ENCODE data around the gene KRT73.

The KRT73 gene

DNA sequence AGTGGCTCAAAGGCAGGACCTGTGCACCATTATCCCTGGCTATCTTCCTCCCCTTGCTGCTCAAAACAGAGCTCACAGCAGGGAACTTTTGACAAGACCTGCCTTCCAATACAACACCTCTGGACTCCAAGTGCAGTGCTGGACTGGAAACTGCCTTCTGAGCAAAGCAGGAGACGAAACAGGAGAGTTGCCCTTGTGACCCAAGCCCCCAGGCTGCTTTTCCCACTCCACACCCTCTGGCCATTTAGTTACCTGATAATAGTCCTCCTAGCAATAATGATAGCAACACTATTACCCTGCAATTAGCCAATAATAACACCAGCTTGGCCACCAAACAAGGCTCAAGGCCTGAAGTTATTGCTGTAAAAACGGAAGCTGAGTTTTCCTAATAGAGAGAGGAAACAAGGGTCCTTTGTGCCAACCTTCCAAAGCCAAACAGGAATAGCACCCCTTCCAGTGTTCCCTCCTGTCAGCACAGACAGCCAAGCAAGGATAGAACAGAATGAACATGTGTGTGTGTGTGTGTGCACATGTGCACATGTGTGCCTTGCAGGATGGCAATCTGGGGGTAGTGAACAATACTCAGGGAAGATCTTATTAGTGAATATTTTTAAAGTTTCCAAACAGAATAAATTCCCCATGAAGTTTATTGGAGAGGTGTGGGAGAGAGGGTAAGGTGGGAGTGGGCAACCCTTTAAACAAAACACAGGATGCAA is 9.2 kb upstream of the KRT73 start:
- in situ Hi-C loops (cut with MboI; ENCODE audit: low sequenced_read_pairs) = no loop called here

DNA sequence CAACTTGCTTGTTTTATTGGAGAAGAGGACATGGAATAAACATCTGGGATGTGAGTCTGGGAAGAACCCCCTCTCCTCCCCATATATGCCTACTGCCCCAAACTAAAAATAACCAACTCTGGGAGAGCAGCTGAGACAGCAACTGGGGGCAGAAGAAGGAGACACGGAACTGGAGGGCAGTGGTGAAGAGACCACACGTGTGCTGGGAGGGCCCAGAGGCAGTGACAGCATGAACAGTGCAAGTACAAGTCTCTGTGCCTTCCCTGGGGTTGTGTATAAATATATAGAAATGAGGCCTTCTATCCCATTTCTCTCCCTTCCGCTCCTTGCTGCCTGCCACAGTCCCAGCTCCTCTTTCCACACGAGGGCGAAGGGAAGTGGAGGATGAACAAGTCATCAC is 4.0 kb upstream of the KRT73 start:
- in situ Hi-C loops (cut with MboI; ENCODE audit: low sequenced_read_pairs) = no loop called here

DNA sequence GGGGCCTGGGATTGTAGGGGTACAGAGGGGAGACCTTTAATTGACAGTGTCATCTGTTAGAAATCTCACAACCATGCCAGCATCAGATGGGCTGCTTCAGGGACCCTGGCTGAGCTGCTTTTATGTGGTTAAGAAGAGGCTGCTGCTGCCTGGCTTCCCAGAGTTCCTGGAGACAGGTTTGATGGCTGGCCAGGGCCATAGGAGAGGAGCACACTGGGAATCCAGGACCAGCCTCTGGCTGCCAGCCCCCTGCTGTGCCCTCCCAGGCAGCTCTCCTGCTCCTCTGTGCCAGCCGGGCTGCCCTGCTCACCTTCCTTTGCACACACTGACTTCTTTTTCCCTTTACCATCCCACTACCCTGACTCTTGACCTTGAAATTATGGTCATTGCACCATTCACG is 507 bp upstream of the KRT73 start:
- in situ Hi-C loops (cut with MboI; ENCODE audit: low sequenced_read_pairs) = no loop called here

DNA sequence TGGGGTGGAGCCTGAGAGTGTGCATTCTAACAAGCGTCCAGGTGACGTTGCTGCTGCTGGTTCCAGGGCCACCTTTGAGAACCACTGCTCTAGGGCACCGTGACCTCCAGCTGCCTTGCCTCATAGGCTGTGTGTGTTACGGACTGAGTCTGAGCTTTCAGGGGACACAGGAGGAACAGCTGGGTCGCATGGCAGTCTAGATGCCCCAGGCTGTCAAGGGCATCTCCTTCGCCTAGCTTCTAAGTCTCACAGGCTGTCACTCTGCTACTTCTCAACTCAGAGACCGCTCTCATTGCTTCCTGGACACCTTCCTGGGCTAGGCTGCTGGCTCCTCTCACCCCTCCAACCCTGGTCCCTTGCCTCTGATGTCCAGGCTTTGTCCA is 965 bp downstream of the KRT73 start:
- in situ Hi-C loops (cut with MboI; ENCODE audit: low sequenced_read_pairs) = no loop called here

DNA sequence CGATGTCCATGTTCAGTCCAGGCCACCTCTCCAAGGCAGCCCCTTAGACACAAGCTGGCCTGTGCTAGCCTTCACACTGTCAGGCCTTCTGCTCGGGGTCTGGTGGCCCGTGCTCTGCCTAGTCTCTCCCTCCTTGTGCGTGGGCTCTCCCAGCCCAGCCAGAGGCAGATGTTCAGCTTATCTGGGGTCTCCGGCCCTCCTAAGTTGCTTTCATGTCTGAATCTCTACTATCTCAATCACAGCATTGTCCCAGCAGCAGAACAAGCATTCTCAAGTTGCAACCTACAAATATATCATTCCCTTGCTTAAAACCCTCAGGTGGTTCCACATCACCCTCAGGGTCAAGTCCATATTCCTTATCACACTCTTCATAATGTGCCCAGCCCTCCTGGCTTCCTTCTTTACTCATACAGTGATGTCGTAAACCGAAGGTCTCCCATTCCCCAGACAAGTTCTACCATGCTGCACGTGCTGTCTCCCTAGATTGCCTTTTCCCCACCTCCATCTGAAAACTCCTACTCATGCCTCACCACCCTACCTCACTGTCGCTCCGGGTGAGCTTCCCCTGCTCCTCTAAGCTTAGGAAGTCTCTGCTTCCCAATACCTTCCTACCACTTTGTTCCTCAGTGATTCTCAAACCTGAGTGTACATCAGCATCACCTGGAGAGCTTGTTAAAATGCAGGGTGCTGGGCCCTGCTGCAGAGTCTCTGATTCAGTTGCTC is 1.5 kb downstream of the KRT73 start:
- in situ Hi-C loops (cut with MboI; ENCODE audit: low sequenced_read_pairs) = no loop called here

DNA sequence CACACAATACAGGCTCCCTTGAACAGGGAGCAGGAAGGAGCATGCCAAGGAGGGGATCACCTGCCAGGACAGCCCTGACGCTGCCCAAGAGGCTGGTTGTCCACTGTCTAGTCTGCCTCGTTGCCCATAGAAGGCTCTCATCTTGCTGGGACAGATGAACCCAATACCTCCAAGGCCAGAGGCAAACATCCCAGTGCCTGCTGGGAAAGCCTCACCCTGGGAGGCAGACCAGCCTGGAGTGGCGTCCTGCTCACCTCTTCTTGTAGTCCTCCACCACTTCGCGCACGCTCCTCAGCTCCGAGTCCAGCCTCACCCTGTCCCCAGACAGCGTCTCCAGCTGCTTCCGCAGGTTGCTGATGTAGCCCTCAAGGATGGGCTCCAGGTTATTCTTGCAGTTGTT is 2.4 kb downstream of the KRT73 start:
- in situ Hi-C loops (cut with MboI; ENCODE audit: low sequenced_read_pairs) = no loop called here

DNA sequence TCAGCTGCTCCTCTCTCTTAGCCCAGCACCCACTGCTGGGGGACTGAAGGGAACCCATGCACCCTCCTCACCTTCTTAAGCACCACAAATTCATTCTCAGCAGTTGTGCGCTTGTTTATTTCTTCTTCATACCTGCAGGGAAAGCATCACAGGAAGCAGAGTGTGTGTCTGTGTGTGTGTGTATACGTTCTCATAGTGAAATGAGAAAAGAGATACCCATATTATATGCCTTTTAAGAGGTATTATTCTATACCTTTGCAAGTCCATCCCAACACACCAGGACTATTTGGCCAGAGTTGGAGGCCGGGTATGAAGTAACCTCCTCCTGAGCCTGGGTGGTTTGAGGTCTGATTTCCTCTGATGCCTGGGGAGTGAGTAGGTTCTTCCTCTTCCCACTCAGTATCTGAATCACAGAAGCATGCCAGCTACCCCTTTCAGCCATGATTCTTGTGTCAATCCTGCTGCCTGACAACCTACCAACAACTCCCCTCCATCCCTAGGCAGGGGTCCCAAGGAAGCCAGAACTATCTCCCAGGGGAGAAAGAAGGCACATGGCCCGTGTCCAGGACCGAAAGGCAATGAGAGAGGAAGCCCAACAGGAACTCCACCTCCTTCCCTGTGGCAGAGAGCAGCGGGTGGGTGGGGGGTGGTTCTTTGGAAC is 3.0 kb downstream of the KRT73 start:
- in situ Hi-C loops (cut with MboI; ENCODE audit: low sequenced_read_pairs) = no loop called here

DNA sequence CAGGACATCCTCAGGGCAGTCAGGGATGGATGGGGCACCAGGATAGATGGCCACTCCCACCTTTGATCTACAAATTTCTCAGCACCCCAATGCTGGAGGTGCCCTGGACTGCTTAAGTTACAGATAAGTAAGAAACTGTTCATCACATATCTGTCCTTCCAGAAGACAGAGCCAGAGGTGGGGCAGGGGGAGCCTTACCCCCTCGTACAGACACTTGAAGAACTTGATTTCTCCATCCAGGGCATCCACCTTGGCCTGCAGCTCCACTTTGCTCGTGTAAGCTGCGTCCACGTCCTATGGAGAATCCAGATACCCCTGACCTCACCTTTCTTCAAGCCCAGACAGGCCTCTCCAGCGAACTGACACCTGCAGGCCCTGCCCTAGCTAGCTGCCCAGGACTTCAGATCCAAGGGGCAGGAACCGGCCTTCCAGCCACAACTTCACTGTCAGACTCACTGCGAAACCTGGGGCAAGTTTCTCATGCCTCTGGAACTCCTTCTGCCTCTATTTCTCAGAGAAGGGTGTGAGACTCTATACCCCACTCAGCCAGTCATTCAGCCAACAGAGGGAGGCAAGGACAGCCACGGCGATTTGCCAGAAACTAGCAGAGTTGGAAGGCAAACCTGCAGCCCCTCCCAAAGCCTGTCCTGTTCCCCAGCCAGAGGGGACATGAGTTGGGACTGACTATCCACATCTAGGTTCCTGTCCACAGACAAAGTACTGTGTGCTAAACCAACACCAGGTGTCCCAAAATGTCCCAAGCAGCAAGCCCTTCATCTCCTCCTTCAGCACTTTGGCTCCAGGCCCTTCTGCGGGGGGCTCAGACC is 3.8 kb downstream of the KRT73 start:
- in situ Hi-C loops (cut with MboI; ENCODE audit: low sequenced_read_pairs) = no loop called here

DNA sequence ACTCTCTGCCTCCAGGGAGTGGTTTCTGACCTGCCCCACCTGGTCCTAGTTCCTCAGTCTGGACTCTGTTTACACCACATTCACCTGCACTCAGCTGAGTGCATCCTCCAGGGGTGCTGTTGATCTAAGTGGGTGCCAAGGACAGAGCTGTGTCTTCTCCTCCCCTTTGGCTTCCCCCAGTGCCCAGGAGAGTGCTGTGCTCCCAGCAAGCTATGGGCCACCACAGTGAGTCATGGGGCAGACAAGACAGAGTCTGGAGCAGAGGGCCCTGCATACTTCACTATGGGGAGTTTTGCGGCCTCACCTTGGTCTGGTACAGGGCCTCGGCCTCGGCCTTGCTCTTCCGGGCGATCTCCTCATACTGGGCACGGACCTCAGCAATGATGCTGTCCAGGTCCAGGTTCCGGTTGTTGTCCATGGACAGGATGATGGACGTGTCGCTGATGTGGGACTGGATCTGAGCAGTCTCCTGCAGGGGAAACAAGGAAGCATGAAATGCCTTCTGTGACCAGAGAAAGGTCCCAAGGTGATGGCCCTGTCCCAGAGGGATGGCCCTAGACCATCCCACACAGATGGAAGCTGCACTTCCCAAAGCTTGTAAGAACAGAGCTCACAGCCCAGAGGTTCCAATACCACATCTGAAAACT is 4.9 kb downstream of the KRT73 start:
- in situ Hi-C loops (cut with MboI; ENCODE audit: low sequenced_read_pairs) = no loop called here

DNA sequence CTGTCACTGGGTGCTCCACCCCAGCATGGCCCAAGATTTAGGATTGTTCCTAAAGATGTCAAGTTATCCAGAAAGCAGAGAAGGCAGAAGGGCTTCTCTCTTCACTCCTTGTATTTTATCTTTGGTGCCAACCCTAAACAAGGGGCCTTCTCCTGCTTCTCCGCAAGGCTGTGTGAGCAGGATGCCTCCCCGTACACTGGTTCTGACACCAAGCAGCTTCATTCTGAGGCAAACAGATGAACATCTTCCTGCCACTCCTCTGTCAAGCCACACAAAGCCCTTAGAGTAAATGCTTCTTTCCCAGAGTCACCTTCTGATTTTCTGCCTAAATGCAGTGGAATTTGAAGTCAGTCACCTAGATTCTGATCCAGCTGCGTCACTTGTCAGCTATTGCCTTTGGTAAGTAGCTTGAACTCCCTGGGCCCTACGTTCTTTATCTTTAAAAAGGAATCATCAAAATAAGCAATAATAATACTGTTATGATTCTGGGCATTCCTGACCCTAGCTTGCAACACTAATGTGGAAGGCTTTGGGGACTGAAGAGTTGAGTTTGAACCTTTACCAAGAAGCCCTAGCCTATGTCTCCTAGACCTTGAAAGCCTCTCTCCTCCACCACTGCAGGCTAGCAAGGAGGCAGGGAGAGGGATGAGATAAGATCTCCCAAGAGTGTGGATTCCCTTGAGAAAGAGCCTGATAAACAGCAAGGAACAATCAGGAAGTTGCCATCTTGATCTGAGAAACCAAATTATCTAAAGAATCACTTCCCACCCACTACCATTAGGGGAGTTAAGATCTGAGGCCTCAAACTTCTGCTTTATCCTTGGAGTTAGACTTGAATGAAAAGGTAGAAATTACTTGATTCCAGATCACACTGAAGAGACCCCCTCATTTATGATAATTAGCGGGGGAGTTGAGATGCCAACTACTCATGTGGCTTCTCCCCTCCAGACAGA is 5.7 kb downstream of the KRT73 start:
- in situ Hi-C loops (cut with MboI; ENCODE audit: low sequenced_read_pairs) = no loop called here

DNA sequence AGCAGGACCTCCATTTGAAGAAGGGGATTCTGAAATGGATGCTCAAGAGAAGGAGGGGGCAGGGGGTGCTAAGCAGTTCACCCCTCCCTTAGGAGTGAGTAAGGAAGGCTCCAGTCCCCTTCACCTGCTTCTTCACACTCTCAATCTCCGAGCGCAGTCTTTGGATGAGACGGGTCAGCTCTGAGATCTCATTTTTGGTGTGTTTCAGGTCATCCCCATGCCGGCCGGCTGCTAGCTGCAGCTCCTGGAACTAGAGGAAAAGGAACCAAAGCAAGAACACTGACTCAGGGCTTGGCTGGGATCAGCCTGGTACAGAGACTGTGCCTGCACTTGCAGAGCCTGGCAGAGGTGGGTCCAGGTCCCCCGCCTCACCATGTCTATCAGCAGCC is 7.3 kb downstream of the KRT73 start:
- in situ Hi-C loops (cut with MboI; ENCODE audit: low sequenced_read_pairs) = no loop called here

DNA sequence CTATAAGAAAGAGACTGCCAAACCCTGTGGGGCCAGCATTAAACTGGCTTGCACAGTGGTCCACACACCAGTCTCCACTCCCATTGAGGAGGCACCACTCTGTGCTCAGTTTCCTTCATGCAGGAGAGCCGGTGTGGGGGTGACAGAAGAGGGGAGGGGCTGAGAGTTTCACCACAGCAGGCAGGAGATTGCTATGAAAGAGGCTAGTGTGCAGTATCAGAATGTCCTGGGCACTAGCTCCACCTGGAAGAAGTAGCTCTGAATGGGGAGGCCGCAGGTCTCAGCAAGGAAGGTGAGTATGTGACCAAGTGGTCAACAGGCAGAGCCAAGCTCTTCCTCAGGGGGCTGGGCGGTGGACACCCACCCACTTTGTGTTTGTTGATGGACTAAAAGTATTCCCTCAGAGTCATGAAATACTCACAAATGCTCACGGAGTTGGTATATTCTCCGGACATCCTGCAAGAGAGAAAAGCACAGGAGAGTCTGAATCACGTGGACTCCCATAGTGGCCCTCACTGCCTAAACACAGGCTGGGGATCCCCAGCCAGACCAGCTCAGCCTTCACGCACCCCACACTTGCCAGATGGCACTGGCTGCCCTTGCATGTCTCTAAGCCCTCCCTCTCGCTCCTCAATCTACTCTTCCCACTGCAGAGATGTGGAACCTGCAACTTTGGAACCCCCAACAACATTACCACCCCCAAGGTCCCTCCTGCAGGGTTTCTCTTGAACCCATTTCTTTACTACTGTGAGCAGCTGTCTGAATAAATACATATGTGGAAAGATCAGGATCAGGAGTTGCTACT is 9.3 kb downstream of the KRT73 start:
- in situ Hi-C loops (cut with MboI; ENCODE audit: low sequenced_read_pairs) = no loop called here

DNA sequence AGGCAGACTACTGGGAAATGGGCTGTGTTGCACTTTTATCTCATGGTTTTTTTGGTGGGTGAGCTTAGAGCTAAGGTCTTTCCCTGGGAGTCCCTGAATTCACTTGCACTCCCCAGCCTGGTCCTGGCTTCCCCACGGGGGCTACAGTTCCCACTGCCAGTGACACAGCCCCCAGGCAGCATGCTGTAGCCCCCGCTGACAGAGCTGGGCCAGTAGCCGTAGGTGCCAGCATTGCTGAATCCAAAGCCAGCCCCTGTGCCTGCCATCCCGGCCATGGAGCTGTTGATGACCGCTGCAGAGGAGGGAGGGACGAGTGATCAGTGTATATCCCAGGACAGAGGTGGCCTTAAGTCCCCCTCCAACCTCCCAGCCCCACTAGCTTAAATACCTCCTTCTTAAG is 10.2 kb downstream of the KRT73 start:
- in situ Hi-C loops (cut with MboI; ENCODE audit: low sequenced_read_pairs) = no loop called here

DNA sequence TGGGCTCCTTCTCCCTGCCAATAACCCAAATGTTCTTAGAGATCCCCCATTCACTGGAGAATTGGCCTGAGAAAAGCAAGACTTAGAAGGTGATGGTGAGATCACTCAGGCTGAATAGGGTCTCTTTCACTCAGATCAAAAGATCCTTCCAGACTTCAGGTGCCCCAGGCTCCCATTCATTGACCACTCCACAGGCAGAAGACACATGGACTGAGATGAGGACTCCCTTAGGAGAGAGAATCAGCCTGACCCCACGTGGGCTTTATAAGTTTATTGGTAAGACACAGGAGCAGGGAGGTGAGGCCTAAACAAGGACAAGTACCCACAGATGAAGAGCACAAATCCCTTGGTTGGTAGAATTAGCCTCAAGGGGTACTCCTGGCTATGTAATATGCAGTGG is 11.0 kb downstream of the KRT73 start:
- in situ Hi-C loops (cut with MboI; ENCODE audit: low sequenced_read_pairs) = no loop called here

DNA sequence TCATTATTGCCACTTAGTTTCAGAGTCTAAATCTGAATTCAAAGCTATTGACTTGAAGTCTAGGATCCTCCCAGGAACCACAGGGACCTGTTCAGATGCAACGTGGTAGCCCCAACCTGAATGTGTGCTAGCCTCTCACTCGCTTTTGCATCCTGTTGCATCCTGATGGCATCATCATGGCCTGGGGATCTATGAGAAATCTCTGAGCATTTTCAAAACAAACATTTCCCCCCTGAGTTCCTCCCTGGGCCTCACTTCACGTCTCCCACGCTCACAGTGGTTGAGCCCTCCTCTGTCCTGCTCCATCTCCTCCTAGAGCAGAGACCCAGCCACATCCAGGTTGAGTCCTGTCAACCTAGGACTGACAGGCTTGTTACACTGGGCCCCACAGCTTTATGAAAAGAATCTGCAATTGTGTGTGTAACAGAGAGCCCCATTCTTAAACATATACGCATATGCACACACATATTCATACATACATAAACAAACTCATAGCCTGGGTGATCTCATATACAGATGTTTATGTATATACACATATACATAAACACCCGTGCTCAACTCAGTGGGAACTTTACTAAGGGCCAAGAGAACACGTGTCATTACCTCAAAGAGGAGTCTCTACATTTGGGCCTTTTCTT is 11.7 kb downstream of the KRT73 start:
- in situ Hi-C loops (cut with MboI; ENCODE audit: low sequenced_read_pairs) = no loop called here

DNA sequence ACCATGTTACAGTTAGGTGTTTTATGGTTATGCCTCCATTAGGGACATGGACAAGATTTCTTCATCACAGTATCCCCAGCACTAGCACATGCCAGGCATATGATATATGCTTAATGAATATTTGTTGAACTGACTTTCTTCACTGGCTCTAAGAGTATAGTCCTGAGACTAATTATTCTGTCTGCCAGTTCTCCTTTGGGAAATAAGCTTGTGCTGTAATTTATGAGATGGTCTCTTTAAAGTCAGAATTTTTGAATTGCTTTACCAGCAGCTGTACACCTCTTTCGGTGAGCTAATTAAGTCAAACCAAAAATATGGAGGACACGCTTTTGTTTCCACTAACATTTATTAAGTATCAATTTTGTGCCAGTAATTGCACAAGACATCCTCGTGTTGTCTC is 12.3 kb downstream of the KRT73 start:
- in situ Hi-C loops (cut with MboI; ENCODE audit: low sequenced_read_pairs) = no loop called here

DNA sequence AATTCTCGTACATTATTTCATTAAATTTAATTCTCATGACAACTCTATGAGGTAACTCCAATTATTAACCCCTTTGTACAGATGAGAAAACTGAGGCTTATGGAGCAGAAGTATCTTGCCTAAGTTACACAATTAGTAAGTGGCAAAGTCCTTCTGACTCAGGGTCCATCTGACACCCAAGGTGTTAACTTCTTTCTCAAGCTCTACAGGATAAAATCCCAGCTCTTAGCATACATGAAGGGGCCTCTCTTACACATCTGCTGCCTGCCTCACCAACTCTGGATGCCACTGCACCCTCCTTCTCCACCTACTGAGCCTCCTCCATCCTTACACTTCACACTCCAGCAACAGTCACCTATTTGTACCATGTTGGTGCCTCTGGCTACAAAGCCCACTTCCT is 12.8 kb downstream of the KRT73 start:
- in situ Hi-C loops (cut with MboI; ENCODE audit: low sequenced_read_pairs) = no loop called here

DNA sequence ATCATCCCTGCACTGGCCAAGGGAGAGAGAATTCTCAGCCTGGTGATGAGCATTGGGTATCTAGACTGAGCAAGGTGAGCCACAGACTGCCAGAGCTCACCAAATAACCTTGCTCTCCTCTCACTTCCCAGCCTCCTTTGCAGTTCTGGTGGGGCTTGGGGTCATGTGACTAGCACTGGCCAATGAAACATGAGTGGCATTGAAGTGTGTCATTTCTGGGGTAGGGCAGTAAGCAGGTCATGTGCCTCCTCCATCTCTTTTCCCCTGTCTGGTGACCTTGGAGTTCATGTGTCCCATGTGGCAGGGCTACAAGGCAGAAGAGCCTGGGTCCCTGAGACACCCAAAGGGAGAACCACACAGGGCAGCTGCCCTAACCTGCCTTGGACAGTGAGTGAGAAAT is 13.5 kb downstream of the KRT73 start:
- in situ Hi-C loops (cut with MboI; ENCODE audit: low sequenced_read_pairs) = no loop called here

DNA sequence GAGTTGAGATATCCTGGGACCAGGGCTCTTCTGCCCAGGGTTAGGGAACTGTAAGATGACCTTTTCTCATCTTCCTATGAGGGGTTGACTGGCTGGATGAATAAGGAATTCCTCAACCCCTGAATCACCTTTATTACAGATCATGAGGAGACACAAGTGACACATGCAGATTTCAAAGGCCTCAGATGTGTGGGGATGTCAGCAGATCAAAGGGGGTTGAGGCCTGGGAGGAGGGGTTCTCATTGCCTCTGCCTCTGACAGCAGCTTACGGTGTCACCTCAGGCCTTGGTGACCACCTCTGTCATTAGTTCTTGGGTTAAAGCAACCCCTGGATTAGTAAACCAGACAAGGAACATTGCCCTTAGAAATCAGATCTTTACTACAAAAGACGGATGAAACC is 15.0 kb downstream of the KRT73 start:
- in situ Hi-C loops (cut with MboI; ENCODE audit: low sequenced_read_pairs) = no loop called here

Measured in HL-60/S4 treated with phorbol 12-myristate 13-acetate at 8.2 ng/mL for 4 days and 3 days (cell line).